DOHH2 (cell line): ENCODE measurements around the gene PLA2G10.

Source experiments
- H3F3A ChIP-seq: fragments of 200-600 bp; sonication (generic), shearing (Covaris generic); 2 replicates; pipeline ENCODE4 v1.6.0; 2016; ENCODE audit warnings: antibody characterized with exemption, mild to moderate bottlenecking; ENCODE audit not compliant: control insufficient read depth, insufficient read depth
- H3K27ac ChIP-seq: fragments of 200-600 bp; sonication (generic); 2 replicates; pipeline ENCODE4 v1.5.1; 2014; ENCODE audit warnings: low read depth, mild to moderate bottlenecking, low read length, moderate library complexity
- H3K27me3 ChIP-seq: fragments of 200-600 bp; sonication (generic); 2 replicates; pipeline ENCODE4 v1.6.1; 2014; ENCODE audit warnings: mild to moderate bottlenecking, low read length, mixed read lengths; ENCODE audit not compliant: control insufficient read depth
- H3K36me3 ChIP-seq: fragments of 200-600 bp; sonication (generic); 2 replicates; pipeline ENCODE4 v1.6.1; 2014; ENCODE audit warnings: mild to moderate bottlenecking, low read length, moderate library complexity, mixed read lengths; ENCODE audit not compliant: control insufficient read depth
- H3K4me1 ChIP-seq: fragments of 200-600 bp; sonication (generic); 2 replicates; pipeline ENCODE4 v1.6.1; 2014; ENCODE audit warnings: mild to moderate bottlenecking, low read length, mixed read lengths; ENCODE audit not compliant: control insufficient read depth
- H3K4me2 ChIP-seq: fragments of 200-600 bp; sonication (generic); 2 replicates; pipeline ENCODE4 v1.6.0; 2014; ENCODE audit warnings: mild to moderate bottlenecking, low read length, moderate library complexity
- H3K4me3 ChIP-seq: fragments of 200-600 bp; sonication (generic); 2 replicates; pipeline ENCODE4 v1.5.1; 2014; ENCODE audit warnings: mild to moderate bottlenecking, low read length, mixed read lengths
- H3K79me2 ChIP-seq: fragments of 200-600 bp; sonication (generic); 2 replicates; pipeline ENCODE4 v1.6.1; 2014; ENCODE audit warnings: mild to moderate bottlenecking, low read length, mixed read lengths; ENCODE audit not compliant: control insufficient read depth
- H3K9me2 ChIP-seq: fragments of 200-600 bp; sonication (generic); replicated peaks from 2 replicates; pipeline ENCODE4 v1.6.1; 2014; ENCODE audit warnings: mild to moderate bottlenecking, low read length, mixed read lengths; ENCODE audit not compliant: control insufficient read depth
- H3K9me3 ChIP-seq: fragments of 200-600 bp; sonication (generic); 2 replicates; pipeline ENCODE4 v1.6.1; 2014; ENCODE audit warnings: antibody characterized with exemption, low read length, mixed read lengths; ENCODE audit not compliant: control insufficient read depth, insufficient read depth
- H4K20me1 ChIP-seq: fragments of 200-600 bp; sonication (generic); 2 replicates; pipeline ENCODE4 v1.6.0; 2014; ENCODE audit warnings: low read depth, mild to moderate bottlenecking, antibody characterized with exemption, low read length, moderate library complexity; ENCODE audit not compliant: control insufficient read depth, insufficient read depth
- EZH2phosphoT487 ChIP-seq: fragments of 200-600 bp; sonication (generic); IDR thresholded peaks from 2 replicates; pipeline ENCODE4 v1.6.1; 2017; ENCODE audit warnings: borderline replicate concordance, mild to moderate bottlenecking, antibody characterized with exemption, low read length, moderate library complexity, mixed read lengths
- TF ChIP-seq, protein P1 (sequence below): fragments of 200-600 bp; sonication (generic); IDR thresholded peaks from one replicate; pipeline ENCODE4 v1.5.1; 2014; ENCODE audit warnings: antibody characterized with exemption, mild to moderate bottlenecking, low read depth, low read length; ENCODE audit not compliant: poor library complexity, severe bottlenecking

The PLA2G10 gene

DNA sequence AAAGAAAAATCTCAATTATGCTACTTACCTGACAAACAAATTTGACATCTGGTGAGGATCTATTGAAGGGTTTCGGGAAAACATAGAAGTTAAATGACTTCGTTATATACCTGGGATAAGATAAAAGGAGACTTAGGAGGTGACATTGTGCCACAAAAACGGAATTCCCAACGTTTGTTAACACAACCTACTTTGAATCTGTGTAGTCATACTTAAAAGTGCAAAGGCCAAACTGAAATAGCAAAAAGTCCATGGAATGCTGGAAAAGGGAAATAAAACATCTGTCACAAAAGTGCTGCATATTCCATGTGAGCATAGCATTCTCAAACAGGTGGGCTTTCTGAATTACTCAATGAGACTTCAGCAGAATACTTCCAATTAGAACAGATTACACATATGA, 67.0 kb downstream of the PLA2G10 start:
- Histone ChIP-seq H3K9me2 (no peaks in the 10 kb centered on the region), H3K9me3 (no peaks in the 10 kb centered on the region), H3K4me2 (0 out of 2 replicates have a peak overlapping the region, but pooled peaks have one; percentile 17), H3K27me3 (no peaks in the 10 kb centered on the region), H3K4me3 (no peak overlapping the region), H3K36me3 (peaks cover 78% of the 10 kb centered on the region), H3F3A (peaks cover 4% of the 10 kb centered on the region; the same call in 1 of the 2 replicates), H3K79me2 (peaks cover 79% of the 10 kb centered on the region), H4K20me1 (no peaks in the 10 kb centered on the region), H3K4me1 (peaks cover 47% of the 10 kb centered on the region), H3K27ac (no peak overlapping the region)
- no peak for TF ChIP-seq EZH2phosphoT487
- TF ChIP-seq, protein P1, sequence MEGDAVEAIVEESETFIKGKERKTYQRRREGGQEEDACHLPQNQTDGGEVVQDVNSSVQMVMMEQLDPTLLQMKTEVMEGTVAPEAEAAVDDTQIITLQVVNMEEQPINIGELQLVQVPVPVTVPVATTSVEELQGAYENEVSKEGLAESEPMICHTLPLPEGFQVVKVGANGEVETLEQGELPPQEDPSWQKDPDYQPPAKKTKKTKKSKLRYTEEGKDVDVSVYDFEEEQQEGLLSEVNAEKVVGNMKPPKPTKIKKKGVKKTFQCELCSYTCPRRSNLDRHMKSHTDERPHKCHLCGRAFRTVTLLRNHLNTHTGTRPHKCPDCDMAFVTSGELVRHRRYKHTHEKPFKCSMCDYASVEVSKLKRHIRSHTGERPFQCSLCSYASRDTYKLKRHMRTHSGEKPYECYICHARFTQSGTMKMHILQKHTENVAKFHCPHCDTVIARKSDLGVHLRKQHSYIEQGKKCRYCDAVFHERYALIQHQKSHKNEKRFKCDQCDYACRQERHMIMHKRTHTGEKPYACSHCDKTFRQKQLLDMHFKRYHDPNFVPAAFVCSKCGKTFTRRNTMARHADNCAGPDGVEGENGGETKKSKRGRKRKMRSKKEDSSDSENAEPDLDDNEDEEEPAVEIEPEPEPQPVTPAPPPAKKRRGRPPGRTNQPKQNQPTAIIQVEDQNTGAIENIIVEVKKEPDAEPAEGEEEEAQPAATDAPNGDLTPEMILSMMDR: no peak
